ENCODE results near the gene CAMKK2.
"Not testable (repeated sequence)": the region's sequence is repeated elsewhere in the genome, so short reads cannot be mapped to it uniquely, and the experiment has no call there.

CAMKK2 gene

DNA sequence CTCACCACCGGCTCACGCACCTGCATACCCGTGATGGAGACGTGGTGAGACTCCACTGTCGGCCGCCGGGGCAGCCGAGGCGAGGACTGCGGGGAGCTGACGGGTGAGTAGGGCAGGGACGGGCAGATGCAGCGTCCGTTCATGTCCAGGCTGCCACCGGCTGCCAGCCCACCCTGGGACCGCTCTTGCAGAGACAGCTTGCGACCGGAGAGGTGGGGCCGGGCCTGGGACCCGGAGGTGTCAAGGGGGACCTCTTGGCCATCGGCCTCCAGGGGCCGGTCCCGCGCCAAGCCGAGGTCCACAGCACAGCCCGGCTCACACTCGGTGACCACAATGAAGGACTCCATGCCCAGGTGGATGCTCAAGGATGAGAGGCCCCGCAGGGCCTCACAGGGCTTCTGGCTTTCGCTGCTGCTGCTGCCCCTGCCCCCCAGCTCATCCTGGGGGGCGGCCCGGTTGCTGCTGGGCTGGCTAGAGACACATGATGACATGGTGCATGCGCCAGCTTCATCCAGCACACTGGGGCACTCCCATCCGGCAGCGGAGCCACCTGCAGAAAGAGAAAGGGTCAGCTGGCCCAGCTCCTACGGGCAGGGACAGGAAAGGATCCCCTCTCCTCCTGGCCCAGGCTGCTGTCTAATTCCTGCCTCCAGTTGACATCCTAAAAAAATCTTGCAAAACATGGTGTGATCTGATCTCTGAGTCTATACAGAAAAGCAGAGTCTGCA lies 22.3 kb downstream of the CAMKK2 start:
- no peak overlapping the region for H3K4me3 Mint-ChIP-seq
- H3K27me3 Mint-ChIP-seq: no peaks in the 10 kb centered on the region
- peaks cover 5% of the 10 kb centered on the region for H3K36me3 Mint-ChIP-seq
- peaks cover 5% of the 10 kb centered on the region for H3K4me1 Mint-ChIP-seq
- no peak overlapping the region for H3K27ac Mint-ChIP-seq
- no peaks in the 10 kb centered on the region for H3K9me3 Mint-ChIP-seq

GRCh38 chr12:121273364-121273896 lies 23.1 kb downstream of the CAMKK2 start:
- peaks cover 5% of the 10 kb centered on the region for H3K4me1 Mint-ChIP-seq
- no peak overlapping the region for H3K27ac Mint-ChIP-seq
- no peaks in the 10 kb centered on the region for H3K9me3 Mint-ChIP-seq
- no peaks in the 10 kb centered on the region for H3K27me3 Mint-ChIP-seq
- H3K4me3 Mint-ChIP-seq: no peak overlapping the region
- H3K36me3 Mint-ChIP-seq: peaks cover 5% of the 10 kb centered on the region

DNA sequence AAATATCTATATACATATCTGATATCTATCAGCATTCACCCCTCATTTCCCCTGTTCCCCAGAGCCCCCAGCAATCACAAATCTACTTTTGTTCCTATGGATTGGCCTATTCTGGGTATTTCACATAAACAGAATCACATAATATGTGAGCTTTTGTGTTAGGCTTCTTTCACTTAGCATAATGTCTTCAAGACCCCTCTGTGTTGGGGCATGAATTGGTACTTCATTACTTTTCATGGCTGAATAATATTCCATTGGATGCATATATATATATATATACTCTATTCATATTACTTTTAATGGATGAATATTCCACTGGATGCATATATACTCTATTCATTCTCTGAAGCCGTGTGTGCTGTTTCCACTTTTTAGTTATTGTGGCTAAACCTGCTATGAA lies 28.7 kb downstream of the CAMKK2 start:
- no peak overlapping the region for H3K27ac Mint-ChIP-seq
- peaks cover 15% of the 10 kb centered on the region for H3K36me3 Mint-ChIP-seq

GRCh38 chr12:121264951-121265515 lies 31.5 kb downstream of the CAMKK2 start:
- Mint-ChIP-seq H3K27ac (peak overlapping the region; percentile 77), H3K4me3 (no peak overlapping the region), H3K4me1 (no peaks in the 10 kb centered on the region), H3K36me3 (peaks cover 14% of the 10 kb centered on the region), H3K9me3 (no peaks in the 10 kb centered on the region), H3K27me3 (no peaks in the 10 kb centered on the region)

More for the DNA sequence above, 28.7 kb downstream of the CAMKK2 start:
- Mint-ChIP-seq H3K9me3 (no peaks in the 10 kb centered on the region), H3K27me3 (no peaks in the 10 kb centered on the region), H3K4me1 (no peaks in the 10 kb centered on the region), H3K4me3 (no peak overlapping the region)

- Mint-ChIP-seq H3K4me3 (no peak overlapping the region), H3K9me3 (no peaks in the 10 kb centered on the region), H3K27ac (no peak overlapping the region), H3K27me3 (no peaks in the 10 kb centered on the region), H3K4me1 (no peaks in the 10 kb centered on the region), H3K36me3 (peaks cover 17% of the 10 kb centered on the region)
Measured at GRCh38 chr12:121264135-121264534, 32.4 kb downstream of the CAMKK2 start.

- Mint-ChIP-seq H3K4me3 (no peak overlapping the region), H3K36me3 (peaks cover 17% of the 10 kb centered on the region)
Measured at GRCh38 chr12:121263206-121263935, 33.1 kb downstream of the CAMKK2 start.

DNA sequence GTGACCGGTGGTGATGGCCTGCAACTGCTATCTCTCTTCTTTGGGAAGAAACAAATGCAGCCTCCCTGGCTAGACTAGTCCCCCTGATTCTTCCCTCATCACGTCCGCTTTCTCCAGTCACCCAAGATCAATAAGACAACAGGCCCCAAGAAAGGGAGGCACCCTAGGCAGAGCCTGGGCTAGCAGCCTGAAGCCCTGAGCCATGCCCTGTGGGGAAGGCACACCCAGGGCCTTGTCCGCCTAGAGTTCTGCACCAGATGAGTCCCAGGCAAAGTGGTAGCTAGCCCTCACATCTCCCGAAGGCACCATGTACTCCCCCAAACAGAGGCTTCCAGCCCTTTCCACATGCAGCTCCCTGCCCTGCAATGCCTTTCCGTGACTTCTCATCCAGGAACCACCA lies 35.1 kb downstream of the CAMKK2 start:
- Mint-ChIP-seq H3K27ac (no peak overlapping the region), H3K36me3 (peaks cover 21% of the 10 kb centered on the region), H3K4me1 (no peaks in the 10 kb centered on the region), H3K4me3 (no peak overlapping the region), H3K9me3 (no peaks in the 10 kb centered on the region), H3K27me3 (no peaks in the 10 kb centered on the region)

More at GRCh38 chr12:121263206-121263935, 33.1 kb downstream of the CAMKK2 start:
- Mint-ChIP-seq H3K9me3 (no peaks in the 10 kb centered on the region), H3K27me3 (no peaks in the 10 kb centered on the region), H3K27ac (no peak overlapping the region), H3K4me1 (no peaks in the 10 kb centered on the region)

- peaks cover 25% of the 10 kb centered on the region for H3K36me3 Mint-ChIP-seq
- H3K27me3 Mint-ChIP-seq: no peaks in the 10 kb centered on the region
- H3K4me1 Mint-ChIP-seq: no peaks in the 10 kb centered on the region
- no peak overlapping the region for H3K4me3 Mint-ChIP-seq
- H3K9me3 Mint-ChIP-seq: no peaks in the 10 kb centered on the region
- H3K27ac Mint-ChIP-seq: no peak overlapping the region
Measured at GRCh38 chr12:121260091-121260490, 36.4 kb downstream of the CAMKK2 start.

DNA sequence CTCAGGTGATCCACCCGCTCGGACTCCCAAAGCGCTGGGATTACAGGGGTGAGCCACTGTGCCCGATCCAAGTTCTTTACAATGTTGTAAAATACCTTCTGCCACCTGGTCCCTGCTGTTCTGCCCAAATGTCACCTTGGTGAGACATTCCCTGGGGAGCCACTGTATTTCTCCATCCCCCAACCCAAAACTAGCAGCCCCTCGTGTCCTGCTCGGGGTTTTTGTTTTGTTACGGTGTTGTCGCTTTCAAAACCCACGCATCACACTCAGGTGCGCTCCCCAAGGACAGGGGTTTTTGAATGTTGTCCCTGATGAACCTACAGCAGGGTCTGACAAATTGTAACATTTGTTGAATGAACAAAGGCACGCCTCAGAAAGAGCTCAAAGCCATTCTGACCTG lies 37.4 kb downstream of the CAMKK2 start:
- H3K9me3 Mint-ChIP-seq: no peaks in the 10 kb centered on the region
- no peak overlapping the region for H3K4me3 Mint-ChIP-seq
- H3K36me3 Mint-ChIP-seq: peaks cover 19% of the 10 kb centered on the region
- no peaks in the 10 kb centered on the region for H3K4me1 Mint-ChIP-seq
- H3K27ac Mint-ChIP-seq: no peak overlapping the region
- no peaks in the 10 kb centered on the region for H3K27me3 Mint-ChIP-seq

- H3K27ac Mint-ChIP-seq, H3K4me3 Mint-ChIP-seq, H3K9me3 Mint-ChIP-seq, H3K27me3 Mint-ChIP-seq, H3K4me1 Mint-ChIP-seq: not testable (repeated sequence)
- H3K36me3 Mint-ChIP-seq: peaks cover 26% of the 10 kb centered on the region
Measured at GRCh38 chr12:121257704-121258449, 38.6 kb downstream of the CAMKK2 start.

GRCh38 chr12:121255433-121255832 lies 41.1 kb downstream of the CAMKK2 start:
- Mint-ChIP-seq H3K9me3 (no peaks in the 10 kb centered on the region), H3K4me3 (no peak overlapping the region), H3K4me1 (peaks cover 4% of the 10 kb centered on the region), H3K27me3 (no peaks in the 10 kb centered on the region), H3K36me3 (peaks cover 37% of the 10 kb centered on the region), H3K27ac (no peak overlapping the region)

GRCh38 chr12:121253638-121254335 lies 42.7 kb downstream of the CAMKK2 start:
- Mint-ChIP-seq H3K36me3 (peaks cover 38% of the 10 kb centered on the region), H3K4me3 (no peak overlapping the region), H3K27ac (no peak overlapping the region), H3K27me3 (no peaks in the 10 kb centered on the region), H3K4me1 (peaks cover 4% of the 10 kb centered on the region), H3K9me3 (no peaks in the 10 kb centered on the region)

GRCh38 chr12:121252712-121253345 lies 43.7 kb downstream of the CAMKK2 start:
- H3K27ac Mint-ChIP-seq: peak overlapping the region; percentile 31
- no peaks in the 10 kb centered on the region for H3K9me3 Mint-ChIP-seq
- H3K27me3 Mint-ChIP-seq: no peaks in the 10 kb centered on the region
- peaks cover 38% of the 10 kb centered on the region for H3K36me3 Mint-ChIP-seq
- no peak overlapping the region for H3K4me3 Mint-ChIP-seq
- H3K4me1 Mint-ChIP-seq: peaks cover 4% of the 10 kb centered on the region

DNA sequence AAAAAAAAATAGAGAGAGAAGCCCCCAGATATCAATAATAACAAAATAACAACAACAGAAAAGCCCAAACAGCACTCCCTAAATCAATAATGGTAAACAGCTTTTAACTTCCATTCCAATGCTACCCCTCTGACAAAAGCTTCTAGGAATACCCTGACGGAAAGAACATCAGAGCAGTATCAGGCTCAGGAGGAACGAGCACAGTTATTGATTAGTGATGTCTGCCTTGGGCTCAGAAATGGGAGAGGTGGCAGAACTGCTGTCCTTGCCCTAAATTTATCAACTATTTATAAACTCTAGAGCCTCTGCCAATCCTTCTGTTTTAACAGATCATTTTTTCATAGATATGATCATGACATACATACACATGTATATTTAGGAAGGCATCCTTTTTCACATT lies 44.7 kb downstream of the CAMKK2 start:
- Mint-ChIP-seq H3K9me3 (no peaks in the 10 kb centered on the region), H3K27ac (no peak overlapping the region), H3K27me3 (no peaks in the 10 kb centered on the region), H3K4me1 (peaks cover 4% of the 10 kb centered on the region), H3K4me3 (no peak overlapping the region), H3K36me3 (peaks cover 40% of the 10 kb centered on the region)

All from activated naive CD4-positive, alpha-beta T cell treated with anti-CD3 and anti-CD28 coated beads, Interleukin-2, amount 50 U/mL, for 24 hours (primary cell).